ENCODE data around the gene NFXL1. TPM values are rescaled to one million over a fixed set of nuclear protein-coding genes. Genes with fewer than 3 reads are reported as not detected.
"Not testable (repeated sequence)": the region's sequence is repeated elsewhere in the genome, so short reads cannot be mapped to it uniquely, and the experiment has no call there.

NFXL1 gene
- 1 to 10 TPM; 4.3 to 8.6 TPM for total RNA-seq
- long read RNA-seq, partial matches to known transcripts = 3 of 10 reads
- long read RNA-seq, other reads (novel, unspliced or antisense) = 4 of 10 reads

GRCh38 chr4:47914220-47914925 lies at the start of gene NFXL1:
Gene NFXL1 (minus strand): TSS chr4:47914583. CDS start chr4:47914203, 380 bp downstream.
- intact Hi-C loops (cut with DNase I) = loop anchor here in 1 of 2 donors (5.0 kb wide), 1 partner anchor 77 kb away; the partner anchor contains the start of gene CORIN
- ATAC-seq = peak; percentile 99 to 100
- DNase-seq = peak; percentile 99

- DNase-seq (no peak), ATAC-seq (no peak)
- intact Hi-C loops (cut with DNase I) = no loop called here
Measured at GRCh38 chr4:47954677-47955076, 40.3 kb upstream of the NFXL1 start.

GRCh38 chr4:47954245-47954644 lies 39.9 kb upstream of the NFXL1 start:
- DNase-seq (no peak), ATAC-seq (no peak)
- intact Hi-C loops (cut with DNase I) = no loop called here

- no peak for ATAC-seq
Measured at GRCh38 chr4:47945930-47946726, 31.7 kb upstream of the NFXL1 start.

GRCh38 chr4:47942081-47942819 lies 27.9 kb upstream of the NFXL1 start:
- intact Hi-C loops (cut with DNase I) = no loop called here
- ATAC-seq (no peak), DNase-seq (no peak)

More at GRCh38 chr4:47945930-47946726, 31.7 kb upstream of the NFXL1 start:
- DNase-seq = no peak
- intact Hi-C loops (cut with DNase I) = no loop called here

GRCh38 chr4:47939456-47939855 lies 25.1 kb upstream of the NFXL1 start:
- intact Hi-C loops (cut with DNase I) = loop anchor here in 1 of 2 donors (10.0 kb wide), 1 partner anchor 255 kb away; no protein-coding TSS in a partner anchor
- ATAC-seq = no peak
- no peak for DNase-seq

GRCh38 chr4:47936336-47936735 lies 22.0 kb upstream of the NFXL1 start:
- intact Hi-C loops (cut with DNase I) = loop anchor here in 1 of 2 donors (10.0 kb wide), 1 partner anchor 252 kb away; no protein-coding TSS in a partner anchor
- ATAC-seq (no peak), DNase-seq (no peak)

- intact Hi-C loops (cut with DNase I) = loop anchor here (5.0 to 10.0 kb wide), 3 partner anchors 247 to 267 kb away; no protein-coding TSS in a partner anchor
- peak in 1 of 2 donors; percentile 27 for ATAC-seq
- DNase-seq = no peak
Measured at GRCh38 chr4:47933840-47934239, 19.5 kb upstream of the NFXL1 start.

GRCh38 chr4:47930971-47931804 lies 16.8 kb upstream of the NFXL1 start:
- intact Hi-C loops (cut with DNase I) = loop anchor here (5.0 to 10.0 kb wide), 3 partner anchors 244 to 264 kb away; no protein-coding TSS in a partner anchor
- no peak for ATAC-seq
- no peak for DNase-seq

GRCh38 chr4:47929682-47930201 lies 15.4 kb upstream of the NFXL1 start:
- intact Hi-C loops (cut with DNase I) = loop anchor here (5.0 to 10.0 kb wide), 4 partner anchors 158 to 262 kb away; no protein-coding TSS in a partner anchor
- no peak for ATAC-seq
- DNase-seq = no peak

GRCh38 chr4:47926667-47927258 lies 12.4 kb upstream of the NFXL1 start:
- intact Hi-C loops (cut with DNase I) = loop anchor here in 1 of 2 donors (5.0 kb wide), 1 partner anchor 161 kb away; no protein-coding TSS in a partner anchor
- ATAC-seq = peak; percentile 86 to 93
- peak; percentile 31 for DNase-seq

- ATAC-seq; intact Hi-C loops (cut with DNase I); DNase-seq: not testable (repeated sequence)
Measured at GRCh38 chr4:47923261-47923608, 8.9 kb upstream of the NFXL1 start.

- ATAC-seq; DNase-seq; intact Hi-C loops (cut with DNase I): not testable (repeated sequence)
Measured at GRCh38 chr4:47922436-47923260, 8.3 kb upstream of the NFXL1 start.

GRCh38 chr4:47917163-47917562 lies 2.8 kb upstream of the NFXL1 start:
- DNase-seq; intact Hi-C loops (cut with DNase I); ATAC-seq: not testable (repeated sequence)

GRCh38 chr4:47915378-47915777 lies 995 bp upstream of the NFXL1 start:
- DNase-seq (no peak), ATAC-seq (no peak)
- intact Hi-C loops (cut with DNase I) = no loop called here

- intact Hi-C loops (cut with DNase I) = loop anchor here in 1 of 2 donors (5.0 kb wide), 1 partner anchor 78 kb away; the partner anchor contains the start of gene CORIN
- ATAC-seq (no peak), DNase-seq (no peak)
Measured at GRCh38 chr4:47914926-47915237, 499 bp upstream of the NFXL1 start.

GRCh38 chr4:47913861-47914219 lies 543 bp downstream of the NFXL1 start:
- DNase-seq = peak; percentile 47
- intact Hi-C loops (cut with DNase I) = loop anchor here in 1 of 2 donors (5.0 kb wide), 1 partner anchor 77 kb away; the partner anchor contains the start of gene CORIN
- ATAC-seq = peak; percentile 35 to 63
